HG03045 (cell line): ENCODE data around the gene FIBCD1.

Source experiments
- ATAC-seq: cut with Tn5 transposase; IDR thresholded peaks from one replicate; pipeline ENCODE4 v1.9.1; 2021; ENCODE audit warnings: mild to moderate bottlenecking, moderate library complexity; ENCODE audit not compliant: unreplicated experiment

FIBCD1 gene

GRCh38 chr9:130862747-130863146 is 76.3 kb downstream of the FIBCD1 start:
- no peak for ATAC-seq

- ATAC-seq: no peak
These were observed 76.8 kb downstream of the FIBCD1 start for GRCh38 chr9:130862217-130862616.

GRCh38 chr9:130861372-130862180 is 77.5 kb downstream of the FIBCD1 start:
- no peak for ATAC-seq

GRCh38 chr9:130860458-130861316 is 78.4 kb downstream of the FIBCD1 start:
- ATAC-seq: no peak

- ATAC-seq: no peak
These were observed 80.0 kb downstream of the FIBCD1 start for GRCh38 chr9:130858739-130859705.

GRCh38 chr9:130857864-130858738 is 80.9 kb downstream of the FIBCD1 start:
- no peak for ATAC-seq

- ATAC-seq: no peak
These were observed 82.6 kb downstream of the FIBCD1 start for GRCh38 chr9:130856474-130856873.

GRCh38 chr9:130854835-130855234 is 84.2 kb downstream of the FIBCD1 start:
- ATAC-seq: no peak

GRCh38 chr9:130854092-130854491 is 85.0 kb downstream of the FIBCD1 start:
- no peak for ATAC-seq

- ATAC-seq: no peak
These were observed 86.2 kb downstream of the FIBCD1 start for GRCh38 chr9:130852801-130853200.
